Mucosa of stomach (tissue), 1 donor: ENCODE results near the gene ING5.

Source experiments
- H3K27me3 ChIP-seq: one replicate; pipeline ENCODE4 v1.7.0; 2013; ENCODE audit warnings: mild to moderate bottlenecking, low read length; ENCODE audit not compliant: control insufficient read depth, insufficient read depth
- H3K36me3 ChIP-seq: one replicate; pipeline ENCODE4 v1.7.0; 2013; ENCODE audit warnings: low read length; ENCODE audit not compliant: control insufficient read depth, insufficient read depth
- H3K4me1 ChIP-seq: one replicate; pipeline ENCODE4 v1.7.0; 2013; ENCODE audit warnings: mild to moderate bottlenecking, low read length; ENCODE audit not compliant: control insufficient read depth, insufficient read depth
- H3K4me3 ChIP-seq: one replicate; pipeline ENCODE4 v1.7.0; 2013; ENCODE audit warnings: low read length
- H3K9ac ChIP-seq: one replicate; pipeline ENCODE4 v1.7.0; 2013; ENCODE audit warnings: mild to moderate bottlenecking, low read length, moderate library complexity
- H3K9me3 ChIP-seq: one replicate; pipeline ENCODE4 v1.7.0; 2013; ENCODE audit warnings: mild to moderate bottlenecking, low read length, moderate library complexity; ENCODE audit not compliant: control insufficient read depth
- donor health status: Pancreatic carcinoma.

Gene ING5

GRCh38 chr2:241675885-241676284 is 26.0 kb upstream of the ING5 start:
- Histone ChIP-seq H3K27me3 (no peaks in the 10 kb centered on the region), H3K36me3 (no peaks in the 10 kb centered on the region), H3K9ac (no peak overlapping the region), H3K9me3 (no peaks in the 10 kb centered on the region), H3K4me1 (no peaks in the 10 kb centered on the region), H3K4me3 (no peak overlapping the region)

GRCh38 chr2:241676665-241677064 is 25.2 kb upstream of the ING5 start:
- H3K27me3 ChIP-seq: no peaks in the 10 kb centered on the region
- H3K36me3 ChIP-seq: no peaks in the 10 kb centered on the region
- H3K4me1 ChIP-seq: no peaks in the 10 kb centered on the region
- H3K9me3 ChIP-seq: no peaks in the 10 kb centered on the region
- no peak overlapping the region for H3K4me3 ChIP-seq
- H3K9ac ChIP-seq: no peak overlapping the region

GRCh38 chr2:241677392-241677791 is 24.4 kb upstream of the ING5 start:
- no peak overlapping the region for H3K9ac ChIP-seq
- H3K4me3 ChIP-seq: no peak overlapping the region
- H3K27me3 ChIP-seq: no peaks in the 10 kb centered on the region
- H3K9me3 ChIP-seq: no peaks in the 10 kb centered on the region
- no peaks in the 10 kb centered on the region for H3K36me3 ChIP-seq
- no peaks in the 10 kb centered on the region for H3K4me1 ChIP-seq

GRCh38 chr2:241678307-241678706 is 23.5 kb upstream of the ING5 start:
- H3K9ac ChIP-seq: no peak overlapping the region
- no peaks in the 10 kb centered on the region for H3K27me3 ChIP-seq
- H3K4me3 ChIP-seq: no peak overlapping the region
- H3K9me3 ChIP-seq: no peaks in the 10 kb centered on the region
- no peaks in the 10 kb centered on the region for H3K36me3 ChIP-seq
- H3K4me1 ChIP-seq: no peaks in the 10 kb centered on the region

- Histone ChIP-seq H3K4me1 (no peaks in the 10 kb centered on the region), H3K27me3 (no peaks in the 10 kb centered on the region), H3K9ac (no peak overlapping the region), H3K36me3 (no peaks in the 10 kb centered on the region), H3K9me3 (no peaks in the 10 kb centered on the region), H3K4me3 (no peak overlapping the region)
These were observed 22.9 kb upstream of the ING5 start for GRCh38 chr2:241678784-241679540.

- no peaks in the 10 kb centered on the region for H3K9me3 ChIP-seq
- H3K36me3 ChIP-seq: no peaks in the 10 kb centered on the region
- no peak overlapping the region for H3K4me3 ChIP-seq
These were observed 21.8 kb upstream of the ING5 start for GRCh38 chr2:241680044-241680443.

GRCh38 chr2:241680827-241681599 is 20.8 kb upstream of the ING5 start:
- Histone ChIP-seq H3K4me1 (no peaks in the 10 kb centered on the region), H3K36me3 (no peaks in the 10 kb centered on the region), H3K9me3 (no peaks in the 10 kb centered on the region), H3K4me3 (no peak overlapping the region), H3K9ac (no peak overlapping the region), H3K27me3 (no peaks in the 10 kb centered on the region)

More at GRCh38 chr2:241680044-241680443, 21.8 kb upstream of the ING5 start:
- Histone ChIP-seq H3K27me3 (no peaks in the 10 kb centered on the region), H3K4me1 (no peaks in the 10 kb centered on the region), H3K9ac (no peak overlapping the region)

- Histone ChIP-seq H3K4me1 (no peaks in the 10 kb centered on the region), H3K9me3 (no peaks in the 10 kb centered on the region), H3K27me3 (no peaks in the 10 kb centered on the region), H3K36me3 (no peaks in the 10 kb centered on the region), H3K9ac (peak overlapping the region; percentile 60), H3K4me3 (peak overlapping the region; percentile 57)
These were observed 15.6 kb upstream of the ING5 start for GRCh38 chr2:241686324-241686649.

GRCh38 chr2:241686650-241687425 is 15.0 kb upstream of the ING5 start, which contains the start of gene DTYMK:
Gene DTYMK, minus strand, starts transcription at chr2:241686815. Its CDS starts 32 bp downstream, at chr2:241686783.
- Histone ChIP-seq H3K36me3 (no peaks in the 10 kb centered on the region), H3K4me3 (peak within 1 kb of the TSS; percentile 67), H3K27me3 (no peaks in the 10 kb centered on the region), H3K4me1 (no peaks in the 10 kb centered on the region), H3K9me3 (no peaks in the 10 kb centered on the region), H3K9ac (peak within 1 kb of the TSS; percentile 86)

- Histone ChIP-seq H3K36me3 (no peaks in the 10 kb centered on the region), H3K4me3 (no peak overlapping the region), H3K27me3 (no peaks in the 10 kb centered on the region), H3K4me1 (no peaks in the 10 kb centered on the region), H3K9me3 (no peaks in the 10 kb centered on the region), H3K9ac (no peak overlapping the region)
These were observed 12.5 kb upstream of the ING5 start for GRCh38 chr2:241689306-241689705.

GRCh38 chr2:241690202-241690717 is 11.6 kb upstream of the ING5 start:
- Histone ChIP-seq H3K36me3 (no peaks in the 10 kb centered on the region), H3K4me1 (no peaks in the 10 kb centered on the region), H3K9ac (no peak overlapping the region), H3K27me3 (no peaks in the 10 kb centered on the region), H3K4me3 (no peak overlapping the region), H3K9me3 (no peaks in the 10 kb centered on the region)

GRCh38 chr2:241692448-241692847 is 9.4 kb upstream of the ING5 start:
- no peaks in the 10 kb centered on the region for H3K9me3 ChIP-seq
- H3K36me3 ChIP-seq: no peaks in the 10 kb centered on the region
- H3K4me1 ChIP-seq: no peaks in the 10 kb centered on the region
- H3K9ac ChIP-seq: no peak overlapping the region
- no peak overlapping the region for H3K4me3 ChIP-seq
- no peaks in the 10 kb centered on the region for H3K27me3 ChIP-seq
